T-helper 1 cell treated with Interleukin-12 subunit alpha and Interleukin-12 subunit beta and Interleukin-4 antibody, amounts not matched to agents 30 ng/mL and 1 ng/mL, for 36 hours (primary cell): ENCODE measurements around the gene BRICD5. TPM values are rescaled to one million over a fixed set of nuclear protein-coding genes. Genes with fewer than 3 reads are reported as not detected.

Source experiments
- intact Hi-C: fragments of 100-400 bp; cut with micrococcal nuclease; formaldehyde crosslinking; loops from one replicate; pipeline ENCODE4 v1.15.1; 2024
- total RNA-seq: library from RNA; stranded (reverse); gene quantifications from 2 replicates; pipeline ENCODE4 v1.2.3, GENCODE V29; 2022

BRICD5 gene
- total RNA-seq, 1 donor from 2014 or later = 12.5 TPM

DNA sequence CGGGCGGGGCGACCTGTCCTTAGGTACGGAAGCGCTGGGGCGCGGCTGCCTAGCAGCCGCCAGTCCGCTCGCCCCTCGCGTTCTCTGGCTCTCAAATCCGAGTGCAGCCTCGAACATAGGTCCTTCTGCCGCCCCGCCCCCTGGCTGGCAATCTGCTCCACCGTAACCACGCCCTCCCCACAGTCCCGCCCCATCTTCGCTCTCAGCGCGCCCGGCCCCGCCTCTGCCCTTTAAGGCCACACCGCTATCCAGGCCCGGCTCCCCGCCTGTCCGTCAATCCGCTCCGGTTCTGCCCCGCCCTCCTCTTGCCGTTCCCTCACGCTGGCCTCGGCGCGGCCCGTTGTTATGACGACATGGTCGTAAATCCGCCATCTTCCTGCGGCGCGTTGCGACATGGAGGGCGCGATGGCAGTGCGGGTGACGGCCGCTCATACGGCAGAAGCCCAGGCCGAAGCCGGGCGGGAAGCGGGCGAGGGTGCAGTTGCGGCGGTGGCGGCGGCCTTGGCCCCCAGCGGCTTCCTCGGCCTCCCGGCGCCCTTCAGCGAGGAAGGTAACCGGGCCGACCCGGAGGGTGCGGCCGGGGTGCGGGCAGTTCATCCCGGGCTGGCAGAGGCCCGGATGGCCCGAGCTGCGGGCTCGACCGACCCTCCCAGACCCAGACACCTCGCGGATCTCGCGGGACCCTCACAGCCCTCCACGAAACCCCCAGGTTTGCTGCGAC lies 12.7 kb upstream of the BRICD5 start, which contains the start of gene E4F1:
TSS of gene E4F1 (plus strand) at position 371 of the 721 bp plus-strand sequence. CDS start at position 394, 23 bp downstream.
- intact Hi-C loops = loop anchor here (1.0 to 5.0 kb wide), 11 partner anchors 8 to 553 kb away; partner anchors contain the start of genes ATP6V0C, CCNF, CEMP1 and ECI1

DNA sequence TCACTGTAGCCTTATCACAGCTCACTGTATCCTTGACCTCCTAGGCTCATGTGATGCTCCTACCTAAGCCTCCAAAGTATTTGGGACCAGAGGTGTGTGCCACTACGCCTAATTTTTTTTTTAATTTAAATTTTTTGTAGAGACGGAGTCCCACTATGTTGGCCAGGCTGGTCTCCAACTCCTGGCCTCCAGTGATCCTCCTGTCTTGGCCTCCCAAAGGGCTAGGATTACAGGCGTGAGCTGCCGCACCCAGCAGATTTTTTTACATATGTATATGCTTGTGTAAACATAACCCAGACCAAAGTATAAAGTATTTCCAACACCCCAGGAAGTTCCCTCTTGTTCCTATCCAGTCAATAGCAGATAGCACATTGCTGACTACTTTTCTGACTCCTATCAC lies 5.7 kb upstream of the BRICD5 start:
- intact Hi-C loops = no loop called here

DNA sequence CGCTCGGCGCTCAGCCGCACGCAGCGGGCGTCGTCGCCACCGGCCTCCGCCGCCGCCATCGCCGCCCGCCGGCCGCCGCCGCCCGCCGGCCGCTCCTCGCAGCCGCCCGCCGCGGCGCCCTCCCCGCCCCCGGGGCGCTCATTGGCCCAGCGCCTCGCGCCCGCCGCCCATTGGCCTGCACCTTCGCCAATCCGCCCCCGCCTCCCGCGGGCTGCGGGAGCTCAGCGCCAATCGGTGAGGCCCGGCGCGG lies 4.0 kb upstream of the BRICD5 start, which contains the start of gene PGP:
TSS of gene PGP (minus strand) at position 122 of the 250 bp plus-strand sequence. CDS start at position 59, 63 bp downstream.
- intact Hi-C loops = loop anchor here (1.0 to 2.0 kb wide), 3 partner anchors 9 to 214 kb away; partner anchors contain the start of genes CCNF, MLST8 and RNPS1

- intact Hi-C loops = loop anchor here (1.0 to 2.0 kb wide), 3 partner anchors 9 to 215 kb away; partner anchors contain the start of genes CCNF, MLST8 and RNPS1
Observed at GRCh38 chr16:2213817-2214718, 3.4 kb upstream of the BRICD5 start.

- intact Hi-C loops = no loop called here
Observed at GRCh38 chr16:2212362-2213324, 2.0 kb upstream of the BRICD5 start.

- intact Hi-C loops = no loop called here
Observed at GRCh38 chr16:2211923-2212347, 1.3 kb upstream of the BRICD5 start.

DNA sequence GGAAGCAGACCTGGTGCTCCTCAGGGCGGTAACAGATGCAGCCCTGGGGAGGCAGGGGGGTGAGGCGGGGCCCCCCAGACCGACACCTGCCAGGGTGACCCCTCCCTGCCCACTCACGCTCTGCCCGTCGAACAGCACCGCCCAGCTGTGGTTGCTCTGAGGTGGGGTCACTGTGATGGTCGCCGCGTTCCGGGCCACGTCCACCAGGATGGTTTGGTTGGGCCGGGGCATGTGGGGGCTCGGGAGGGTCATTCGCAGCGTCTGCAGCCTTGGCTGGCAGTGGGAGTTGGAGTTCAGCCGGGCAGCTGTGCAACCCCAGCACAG lies 692 bp downstream of the BRICD5 start:
- intact Hi-C loops = no loop called here

GRCh38 chr16:2209258-2210008 lies 1.2 kb downstream of the BRICD5 start:
- intact Hi-C loops = loop anchor here (10.0 kb wide), 1 partner anchor 565 kb away; the partner anchor contains the start of gene ELOB

DNA sequence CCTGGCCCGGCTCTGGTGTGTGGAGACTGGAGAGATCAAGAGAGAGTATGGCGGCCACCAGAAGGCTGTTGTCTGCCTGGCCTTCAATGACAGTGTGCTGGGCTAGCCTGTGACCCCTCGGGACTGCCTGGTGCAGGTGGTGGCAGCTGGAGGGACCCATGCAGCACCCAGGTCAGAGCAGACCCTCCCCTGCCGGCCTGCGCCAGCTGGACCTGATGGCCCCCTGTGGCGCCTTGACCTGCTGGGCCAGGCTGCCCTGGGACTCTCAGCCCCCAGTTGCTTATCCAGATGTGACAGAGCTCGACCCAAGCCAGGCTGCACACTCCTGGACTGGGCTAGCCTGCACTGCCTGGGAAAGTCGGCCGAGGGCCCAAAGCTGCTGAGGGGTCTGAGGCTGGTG lies 1.9 kb downstream of the BRICD5 start:
- intact Hi-C loops = loop anchor here (10.0 kb wide), 1 partner anchor 566 kb away; the partner anchor contains the start of gene ELOB

DNA sequence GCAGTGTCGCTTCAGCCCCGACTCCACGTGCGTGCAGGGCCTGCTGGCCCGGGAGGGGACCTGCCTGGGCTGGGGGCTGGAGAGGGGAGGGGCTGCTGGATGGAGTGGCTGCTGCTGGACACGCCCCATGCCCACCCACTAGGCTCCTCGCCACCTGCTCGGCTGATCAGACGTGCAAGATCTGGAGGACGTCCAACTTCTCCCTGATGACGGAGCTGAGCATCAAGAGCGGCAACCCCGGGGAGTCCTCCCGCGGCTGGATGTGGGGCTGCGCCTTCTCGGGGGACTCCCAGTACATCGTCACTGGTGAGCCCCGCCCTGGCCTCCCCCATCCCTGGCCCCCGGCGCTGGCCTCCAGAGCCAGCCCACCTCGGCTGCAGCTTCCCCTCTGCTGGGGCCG lies 2.4 kb downstream of the BRICD5 start:
- intact Hi-C loops = loop anchor here (10.0 kb wide), 1 partner anchor 566 kb away; the partner anchor contains the start of gene ELOB

GRCh38 chr16:2207872-2208271 lies 2.8 kb downstream of the BRICD5 start:
- intact Hi-C loops = loop anchor here (10.0 kb wide), 1 partner anchor 567 kb away; the partner anchor contains the start of gene ELOB

GRCh38 chr16:2206780-2207433 lies 3.8 kb downstream of the BRICD5 start:
- intact Hi-C loops = loop anchor here (10.0 kb wide), 1 partner anchor 568 kb away; the partner anchor contains the start of gene ELOB

GRCh38 chr16:2206420-2206779 lies 4.3 kb downstream of the BRICD5 start:
- intact Hi-C loops = loop anchor here (10.0 kb wide), 1 partner anchor 568 kb away; the partner anchor contains the start of gene ELOB

GRCh38 chr16:2205967-2206313 lies 4.7 kb downstream of the BRICD5 start:
- intact Hi-C loops = loop anchor here (1.0 to 10.0 kb wide), 8 partner anchors 8 to 569 kb away; partner anchors contain the start of genes E4F1, ELOB, MSRB1 and PGP

GRCh38 chr16:2205104-2205966 lies 5.3 kb downstream of the BRICD5 start, which contains the start of gene MLST8:
TSS of gene MLST8 (plus strand) at chr16:2205454. CDS start at chr16:2206086, 632 bp downstream.
- intact Hi-C loops = loop anchor here (1.0 to 10.0 kb wide), 8 partner anchors 9 to 569 kb away; partner anchors contain the start of genes E4F1, ELOB, MSRB1 and PGP

DNA sequence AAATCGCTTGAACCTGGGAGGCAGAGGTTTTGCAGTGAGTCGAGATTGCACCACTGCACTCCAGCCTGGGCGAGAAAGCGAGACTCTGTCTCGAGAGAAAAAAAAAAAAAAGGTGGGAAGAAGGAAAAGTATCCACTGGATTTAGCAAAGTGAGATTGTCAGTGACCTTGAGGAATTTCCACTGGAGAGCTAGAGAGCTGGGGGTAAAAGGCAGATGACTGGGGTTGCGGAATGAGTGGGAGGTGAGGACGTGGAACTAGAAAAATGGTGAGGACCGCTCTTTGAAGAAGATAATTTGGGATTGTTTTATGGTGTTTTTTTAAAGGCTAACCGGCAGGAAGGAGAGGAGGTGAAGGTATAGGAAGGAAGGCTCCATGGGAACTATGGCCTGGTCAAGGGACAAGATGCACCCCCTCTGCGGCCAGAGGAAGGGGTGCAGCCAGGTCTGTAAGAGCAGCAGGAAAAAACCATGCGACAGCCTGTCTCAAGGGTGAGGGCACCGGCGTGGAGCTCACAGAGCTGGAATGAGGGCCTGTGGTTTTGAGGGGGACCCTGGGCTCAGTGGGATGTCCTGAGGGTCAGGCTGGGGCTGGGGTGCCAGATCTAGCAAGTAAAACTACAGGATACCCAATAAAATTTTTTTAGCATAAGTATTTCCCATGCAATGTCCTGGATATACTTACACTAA lies 6.1 kb downstream of the BRICD5 start:
- intact Hi-C loops = loop anchor here (1.0 to 10.0 kb wide), 8 partner anchors 10 to 570 kb away; partner anchors contain the start of genes E4F1, ELOB, MSRB1 and PGP

GRCh38 chr16:2203119-2203688 lies 7.5 kb downstream of the BRICD5 start:
- intact Hi-C loops = loop anchor here (10.0 kb wide), 1 partner anchor 572 kb away; the partner anchor contains the start of gene ELOB
